IMR-90 (cell line): Measurements from ENCODE around the gene GAL3ST3.

Experiments
- POLR2A ChIP-seq: IDR thresholded peaks from 2 replicates; pipeline ENCODE4 v1.6.1; 2012; ENCODE audit warnings: mild to moderate bottlenecking, low read depth, low read length
- RAD21 ChIP-seq: IDR thresholded peaks from 2 replicates; pipeline ENCODE4 v1.6.1; 2012; ENCODE audit warnings: low read length, improper control_type of control experiment
- RFX5 ChIP-seq: IDR thresholded peaks from 2 replicates; pipeline ENCODE4 v1.8.0; 2012; ENCODE audit warnings: low read depth, mild to moderate bottlenecking, low read length, moderate library complexity

DNA sequence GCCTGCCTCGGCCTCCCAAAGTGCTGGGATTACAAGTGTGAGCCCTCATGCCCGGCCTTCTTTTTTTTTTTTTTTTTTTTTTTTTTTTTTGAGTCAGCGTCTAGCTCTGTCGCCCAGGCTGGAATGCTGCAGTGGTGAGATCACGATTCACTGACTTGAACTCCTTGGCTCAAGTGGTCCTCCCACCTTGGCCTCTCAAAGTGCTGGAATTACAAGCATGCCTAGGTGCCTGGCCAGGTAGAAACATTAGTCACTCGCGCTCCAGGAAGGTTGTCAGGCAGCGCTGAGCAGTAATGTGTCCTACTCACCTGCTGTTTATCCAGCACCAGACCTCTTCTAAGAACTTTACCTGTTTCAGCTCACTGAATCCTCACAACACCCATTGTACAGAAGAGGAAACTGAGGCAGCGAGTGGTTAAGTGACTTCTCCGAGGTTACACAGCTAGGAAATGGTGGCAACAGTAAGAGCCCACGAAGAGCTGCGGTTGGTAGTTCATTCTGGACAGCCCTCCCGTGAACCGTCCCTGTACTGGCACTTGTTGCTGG is 37.6 kb downstream of the GAL3ST3 start:
- no peak for TF ChIP-seq POLR2A
- TF ChIP-seq RAD21 = no peak
- no peak for TF ChIP-seq RFX5
